ENCODE measurements around the gene GPD1L. TPM values are rescaled to one million over a fixed set of nuclear protein-coding genes. Genes with fewer than 3 reads are reported as not detected.
"Not testable (repeated sequence)": the region's sequence is repeated elsewhere in the genome, so short reads cannot be mapped to it uniquely, and the experiment has no call there.

GPD1L gene
- total RNA-seq, 8 experiments from 2014 or later, result 5.0 to 33.2 (median 8.5) TPM

DNA sequence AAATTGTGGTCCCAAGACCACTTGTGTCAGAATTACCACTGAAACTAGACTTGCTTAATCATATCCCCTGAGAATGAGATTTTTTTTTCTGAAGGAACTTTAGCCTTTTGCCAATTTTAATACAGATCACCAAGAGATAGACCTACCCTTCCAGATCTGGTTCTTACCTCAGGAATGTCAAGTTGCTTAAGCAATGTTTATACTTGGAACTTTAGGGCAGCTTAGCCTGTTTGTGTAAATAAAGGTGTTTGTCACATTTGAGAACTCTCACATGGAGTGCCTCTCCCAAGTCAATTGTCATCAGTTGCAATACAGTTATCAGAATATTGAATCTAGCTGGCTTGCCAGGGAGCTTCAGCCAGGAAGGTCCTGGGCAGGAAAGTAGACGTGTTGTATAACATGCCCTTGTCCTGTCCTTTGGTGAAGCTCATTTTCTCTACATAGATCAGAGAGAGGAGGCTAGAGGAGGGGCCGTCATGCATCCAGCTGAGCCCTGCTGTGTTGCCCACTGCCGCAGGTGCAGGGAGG, 3.9 kb downstream of the GPD1L start:
- Histone ChIP-seq H3K4me3 (no peak overlapping the region), H3K4me1 (replicated peaks in 1 of 2) (peaks cover 3 to 5% of the 10 kb centered on the region in 2 donors), H3K27ac (no peak overlapping the region)
- ATAC-seq (replicated peaks in 6 of 8), result no peak
- in situ Hi-C loops (cut with MboI; ENCODE audit: low pct_unique_long_range_greater_than_20kb in 2 of 9, low sequenced_read_pairs in 9 of 9, unreplicated experiment in 9 of 9), result no loop called here
- 17 to 100% (median 100%) methylated on average over 1 of the region's 3 CpGs; no CpG with 5 or more reads in 3 of the 10 experiments for WGBS, 10 experiments

DNA sequence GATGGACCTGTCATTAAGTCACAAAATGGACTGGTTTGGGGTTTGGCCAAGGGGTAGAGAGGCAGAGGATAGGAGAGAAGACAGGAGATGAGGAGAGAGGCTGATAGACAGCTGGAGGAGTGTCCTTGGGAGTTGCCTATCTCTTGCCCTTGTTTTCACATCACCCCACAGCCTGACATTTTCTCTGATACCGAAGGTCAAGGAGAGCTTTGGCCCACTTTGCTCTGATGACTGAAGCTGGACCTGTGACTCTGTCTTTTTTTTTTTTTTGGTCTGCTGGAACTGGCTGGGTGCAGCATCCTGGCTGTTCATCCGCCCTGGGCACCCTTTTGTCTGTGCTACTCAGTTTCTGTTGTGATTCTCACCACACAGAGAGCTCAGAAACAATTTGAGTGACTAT, 5.1 kb downstream of the GPD1L start:
- ATAC-seq (replicated peaks in 6 of 8), result no peak
- in situ Hi-C loops (cut with MboI; ENCODE audit: low pct_unique_long_range_greater_than_20kb in 2 of 9, low sequenced_read_pairs in 9 of 9, unreplicated experiment in 9 of 9), result no loop called here
- 60 to 100% (median 80%) methylated on average over 1 to 2 of the region's 2 CpGs; no CpG with 5 or more reads in 4 of the 10 experiments for WGBS, 10 experiments
- Histone ChIP-seq H3K27ac (no peak overlapping the region), H3K4me3 (no peak overlapping the region), H3K4me1 (replicated peaks in 1 of 2) (peaks cover 0 to 5% of the 10 kb centered on the region in 2 donors)

DNA sequence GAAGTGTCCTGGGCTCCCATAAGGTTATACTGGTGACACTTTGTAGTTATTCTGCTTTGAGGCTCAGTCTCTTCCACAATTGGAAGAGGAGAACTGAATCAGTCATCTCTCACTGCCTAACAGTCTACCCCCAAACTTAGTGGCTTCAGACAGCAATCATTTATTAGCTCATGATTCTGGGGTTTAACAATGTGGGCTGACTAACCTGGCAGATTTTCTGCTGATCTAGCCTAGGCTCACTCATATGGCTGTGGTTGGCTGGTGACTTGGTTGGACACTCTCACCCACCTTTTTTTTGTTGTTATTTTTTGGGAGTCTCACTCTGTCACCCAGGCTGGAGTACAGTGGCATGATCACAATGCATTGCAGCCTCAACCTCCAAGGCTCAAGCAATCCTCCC, 7.1 kb downstream of the GPD1L start:
- no peak overlapping the region for H3K4me3 ChIP-seq
- in situ Hi-C loops (cut with MboI; ENCODE audit: low pct_unique_long_range_greater_than_20kb in 2 of 9, low sequenced_read_pairs in 9 of 9, unreplicated experiment in 9 of 9), result no loop called here
- ATAC-seq (replicated peaks in 6 of 8), result no peak
- H3K27ac ChIP-seq, result no peak overlapping the region
- no peaks in the 10 kb centered on the region for H3K4me1 ChIP-seq (replicated peaks in 1 of 2)

GRCh38 chr3:32113981-32114545, 7.6 kb downstream of the GPD1L start:
- Histone ChIP-seq H3K4me3 (no peak overlapping the region), H3K27ac (no peak overlapping the region), H3K4me1 (replicated peaks in 1 of 2) (no peaks in the 10 kb centered on the region)
- 50 to 88% (median 73%) methylated on average over 1 to 3 of the region's 3 CpGs; no CpG with 5 or more reads in 6 of the 10 experiments for WGBS, 10 experiments
- in situ Hi-C loops (cut with MboI; ENCODE audit: low pct_unique_long_range_greater_than_20kb in 2 of 9, low sequenced_read_pairs in 9 of 9, unreplicated experiment in 9 of 9), result no loop called here
- no peak for ATAC-seq (replicated peaks in 6 of 8)

GRCh38 chr3:32114546-32115386, 8.3 kb downstream of the GPD1L start:
- ATAC-seq (replicated peaks in 6 of 8); H3K27ac ChIP-seq; H3K4me1 ChIP-seq (replicated peaks in 1 of 2); H3K4me3 ChIP-seq; in situ Hi-C loops (cut with MboI; ENCODE audit: low pct_unique_long_range_greater_than_20kb in 2 of 9, low sequenced_read_pairs in 9 of 9, unreplicated experiment in 9 of 9): not testable (repeated sequence)
- 40 to 98% (median 86%) methylated on average over 2 to 14 of the region's 19 CpGs for WGBS, 10 experiments

DNA sequence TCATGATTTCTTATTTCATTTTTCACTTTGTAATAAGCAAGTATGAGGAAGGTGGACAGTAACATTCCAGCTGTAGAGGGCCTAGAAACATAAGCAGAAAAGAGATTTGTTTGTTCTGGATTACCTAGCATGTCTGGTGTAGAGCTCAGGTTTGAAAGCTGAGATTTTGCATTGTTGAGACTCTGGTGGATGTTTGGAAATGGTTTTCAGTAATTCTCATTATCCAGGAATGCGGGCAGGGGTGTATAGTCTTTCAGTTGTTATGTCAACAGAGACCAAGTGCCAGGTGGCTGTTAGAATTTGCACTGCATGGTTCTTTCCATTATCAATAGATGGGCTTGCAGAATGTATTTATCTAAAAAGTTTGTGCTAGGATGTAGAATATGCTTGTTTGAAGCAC, 10.9 kb downstream of the GPD1L start:
- 80 to 100% (median 87%) methylated on average over 1 of the region's 1 CpG; no CpG with 5 or more reads in 4 of the 10 experiments for WGBS, 10 experiments
- peak in 1 of 8 experiments; percentile 38 for ATAC-seq (replicated peaks in 6 of 8)
- no peaks in the 10 kb centered on the region for H3K4me1 ChIP-seq (replicated peaks in 1 of 2)
- no peak overlapping the region for H3K27ac ChIP-seq
- in situ Hi-C loops (cut with MboI; ENCODE audit: low pct_unique_long_range_greater_than_20kb in 2 of 9, low sequenced_read_pairs in 9 of 9, unreplicated experiment in 9 of 9), result no loop called here
- H3K4me3 ChIP-seq, result no peak overlapping the region

- Histone ChIP-seq H3K27ac (no peak overlapping the region), H3K4me1 (replicated peaks in 1 of 2) (no peaks in the 10 kb centered on the region), H3K4me3 (no peak overlapping the region)
- ATAC-seq (replicated peaks in 6 of 8), result peak in 1 of 8 experiments; percentile 44
- 50 to 100% (median 92%) methylated on average over 1 to 2 of the region's 2 CpGs; no CpG with 5 or more reads in 2 of the 10 experiments for WGBS, 10 experiments
- in situ Hi-C loops (cut with MboI; ENCODE audit: low pct_unique_long_range_greater_than_20kb in 2 of 9, low sequenced_read_pairs in 9 of 9, unreplicated experiment in 9 of 9), result no loop called here
Observed at GRCh38 chr3:32118215-32118614, 11.8 kb downstream of the GPD1L start.

GRCh38 chr3:32120471-32120870, 14.1 kb downstream of the GPD1L start:
- WGBS, 10 experiments, result 43 to 95% (median 61%) methylated on average over 1 to 4 of the region's 4 CpGs; no CpG with 5 or more reads in 2 of the 10 experiments
- Histone ChIP-seq H3K4me1 (replicated peaks in 1 of 2) (no peaks in the 10 kb centered on the region), H3K27ac (no peak overlapping the region), H3K4me3 (no peak overlapping the region)
- no peak for ATAC-seq (replicated peaks in 6 of 8)
- in situ Hi-C loops (cut with MboI; ENCODE audit: low pct_unique_long_range_greater_than_20kb in 2 of 9, low sequenced_read_pairs in 9 of 9, unreplicated experiment in 9 of 9), result no loop called here

DNA sequence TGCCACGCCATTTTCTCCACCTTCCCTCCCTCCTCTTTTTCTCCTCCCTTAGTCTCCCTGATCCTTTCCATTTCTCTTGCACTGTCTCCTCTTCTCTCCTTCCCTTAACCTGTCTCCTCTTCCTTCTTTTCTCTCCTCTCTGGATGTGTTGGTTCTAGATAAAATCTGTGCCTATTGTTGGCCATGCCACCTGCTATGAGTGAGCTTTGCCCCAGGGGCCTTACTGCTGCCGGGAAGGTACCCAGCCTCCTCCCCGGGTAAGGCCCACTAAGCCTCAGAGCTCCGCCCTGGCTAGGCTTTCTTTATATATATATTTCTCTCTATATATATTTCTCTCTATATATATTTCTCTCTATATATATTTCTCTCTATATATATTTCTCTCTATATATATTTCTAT, 14.7 kb downstream of the GPD1L start:
- no peaks in the 10 kb centered on the region for H3K4me1 ChIP-seq (replicated peaks in 1 of 2)
- ATAC-seq (replicated peaks in 6 of 8), result no peak
- H3K4me3 ChIP-seq, result no peak overlapping the region
- WGBS, 10 experiments, result 72 to 100% (median 94%) methylated on average over 1 to 4 of the region's 4 CpGs; no CpG with 5 or more reads in 3 of the 10 experiments
- in situ Hi-C loops (cut with MboI; ENCODE audit: low pct_unique_long_range_greater_than_20kb in 2 of 9, low sequenced_read_pairs in 9 of 9, unreplicated experiment in 9 of 9), result no loop called here
- H3K27ac ChIP-seq, result no peak overlapping the region

- Histone ChIP-seq H3K4me1 (replicated peaks in 1 of 2) (no peaks in the 10 kb centered on the region), H3K27ac (no peak overlapping the region), H3K4me3 (no peak overlapping the region)
- in situ Hi-C loops (cut with MboI; ENCODE audit: low pct_unique_long_range_greater_than_20kb in 2 of 9, low sequenced_read_pairs in 9 of 9, unreplicated experiment in 9 of 9), result no loop called here
- WGBS, 10 experiments, result 40 to 100% (median 94%) methylated on average over 1 to 4 of the region's 5 CpGs; no CpG with 5 or more reads in 2 of the 10 experiments
- no peak for ATAC-seq (replicated peaks in 6 of 8)
Observed at GRCh38 chr3:32123620-32124019, 17.2 kb downstream of the GPD1L start.

- 20 to 100% (median 92%) methylated on average over 1 to 2 of the region's 2 CpGs; no CpG with 5 or more reads in 3 of the 10 experiments for whole genome bisulfite sequencing, 10 experiments
- in situ Hi-C loops (cut with MboI; ENCODE audit: low pct_unique_long_range_greater_than_20kb in 2 of 9, low sequenced_read_pairs in 9 of 9, unreplicated experiment in 9 of 9), result loop anchor here in 1 of 9 experiments (25.0 kb wide), 1 partner anchor 113 kb away; no protein-coding TSS in a partner anchor
Observed at GRCh38 chr3:32125012-32125411, 18.6 kb downstream of the GPD1L start.

GRCh38 chr3:32126305-32127015, 20.0 kb downstream of the GPD1L start:
- Histone ChIP-seq H3K4me3 (no peak overlapping the region), H3K27ac (no peak overlapping the region), H3K4me1 (replicated peaks in 1 of 2) (peaks cover 0 to 2% of the 10 kb centered on the region in 2 donors)
- in situ Hi-C loops (cut with MboI; ENCODE audit: low pct_unique_long_range_greater_than_20kb in 2 of 9, low sequenced_read_pairs in 9 of 9, unreplicated experiment in 9 of 9), result loop anchor here in 1 of 9 experiments (25.0 kb wide), 1 partner anchor 114 kb away; no protein-coding TSS in a partner anchor
- WGBS, 10 experiments, result 19 to 100% (median 77%) methylated on average over 1 to 4 of the region's 4 CpGs; no CpG with 5 or more reads in 4 of the 10 experiments
- ATAC-seq (replicated peaks in 6 of 8), result no peak

More at GRCh38 chr3:32125012-32125411, 18.6 kb downstream of the GPD1L start:
- Histone ChIP-seq H3K4me3 (no peak overlapping the region), H3K4me1 (replicated peaks in 1 of 2) (peaks cover 0 to 2% of the 10 kb centered on the region in 2 donors), H3K27ac (no peak overlapping the region)
- no peak for ATAC-seq (replicated peaks in 6 of 8)
